HepG2 (cell line): ENCODE data around the gene MCC. TPM values are rescaled to one million over a fixed set of nuclear protein-coding genes. Genes with fewer than 3 reads are reported as not detected.

Source experiments
- ATAC-seq: fragments of 200-7000 bp; cut with Tn5 transposase; 3 replicates; pipeline ENCODE4 v1.9.1; 2020; ENCODE audit warnings: mild to moderate bottlenecking, moderate library complexity
- BruUV-seq: library from RNA; stranded (reverse); fragments of 400-500 nt; replicated peaks from 2 replicates; lab custom pipeline; 2021; lab: Mats Ljungman, UMichigan
- CTCF ChIA-PET: fragments of 300-600 bp; formaldehyde crosslinking; extraction: SDS; loops from one replicate; lab custom pipeline; 2021; ENCODE audit warnings: low total read pairs, inconsistent platforms, low intra/inter-chr PET ratio; lab: Yijun Ruan, JAX
- POLR2A ChIA-PET: fragments of 350-600 bp; sonication (Branson Sonifier 250); formaldehyde crosslinking; loops from one replicate; lab custom pipeline; 2020; ENCODE audit warnings: antibody characterized with exemption, inconsistent platforms; lab: Yijun Ruan, JAX
- DNase-seq: peaks from one replicate; pipeline ENCODE4 v3.0.0-alpha.2; 2015; ENCODE audit warnings: low spot score
- FAIRE-seq: peaks from 3 replicates; lab custom pipeline; 2011; peaks lifted over from hg19 to GRCh38; lab: Jason Lieb, UNC
- H2AFZ ChIP-seq: one replicate; pipeline ENCODE4 v1.6.1; 2011; ENCODE audit warnings: low read length, inconsistent platforms
- H3K27ac ChIP-seq: fragments of 300-600 bp; 3 replicates; pipeline ENCODE4 v1.8.0; 2011; ENCODE audit warnings: mixed run types, mild to moderate bottlenecking, mixed read lengths, low read length, inconsistent platforms; ENCODE audit not compliant: insufficient read depth; ENCODE audit errors: extremely low read length
- H3K27me3 ChIP-seq, 2 experiments: fragments of 200-600 bp in 1 of 2; 2 replicates in 1 of 2; 3 replicates in 1 of 2; pipeline versions ENCODE4 v1.6.0 to v1.8.0; 2011; ENCODE audit warnings: low read length in 2 of 2, mild to moderate bottlenecking in 2 of 2, moderate library complexity in 2 of 2, inconsistent platforms in 1 of 2; ENCODE audit not compliant: insufficient read depth in 2 of 2, control insufficient read depth in 1 of 2
- H3K36me3 ChIP-seq, 2 experiments: fragments of 200-600 bp in 1 of 2; replicated peaks in 1 of 2; 2 replicates in 1 of 2; 3 replicates in 1 of 2; pipeline versions ENCODE4 v1.5.1 to v1.8.0; 2011; ENCODE audit warnings: low read length in 2 of 2, inconsistent platforms in 1 of 2; ENCODE audit not compliant: insufficient read depth in 2 of 2, control insufficient read depth in 1 of 2
- H3K4me1 ChIP-seq: 2 replicates; pipeline ENCODE4 v1.5.1; 2012; ENCODE audit warnings: low read length, inconsistent platforms; ENCODE audit not compliant: insufficient read depth
- H3K4me2 ChIP-seq: 2 replicates; pipeline ENCODE4 v1.6.0; 2011; ENCODE audit warnings: low read depth, low read length, inconsistent platforms
- H3K4me3 ChIP-seq, 3 experiments: fragments of 200-600 bp in 1 of 3; sonication (generic), shearing (Covaris generic) in 1 of 3; replicated peaks in 1 of 3; 2 replicates each; pipeline ENCODE4 v1.5.1; 2011 to 2016; ENCODE audit warnings: low read length in 3 of 3, inconsistent platforms in 2 of 3, low read depth in 2 of 3, mild to moderate bottlenecking in 2 of 3, control low read depth in 1 of 3, mixed read lengths in 1 of 3; ENCODE audit not compliant: insufficient read depth in 1 of 3
- H3K79me2 ChIP-seq: one replicate; pipeline ENCODE4 v1.6.1; 2011; ENCODE audit warnings: low read length, inconsistent platforms; ENCODE audit not compliant: insufficient read depth
- H3K9ac ChIP-seq: 2 replicates; pipeline ENCODE4 v1.6.0; 2011; ENCODE audit warnings: mild to moderate bottlenecking, low read depth, low read length, inconsistent platforms; ENCODE audit not compliant: insufficient read depth
- H3K9me3 ChIP-seq: 2 replicates; pipeline ENCODE4 v1.5.1; 2012; ENCODE audit warnings: mild to moderate bottlenecking, low read length
- H4K20me1 ChIP-seq: 2 replicates; pipeline ENCODE4 v1.6.0; 2011; ENCODE audit warnings: inconsistent platforms, mild to moderate bottlenecking, low read length, moderate library complexity; ENCODE audit not compliant: insufficient read depth
- GFI1 ChIP-seq: sonication (generic); formaldehyde crosslinking; IDR thresholded peaks from 2 replicates; pipeline ENCODE4 v1.5.0; 2020; ENCODE audit warnings: missing genetic modification reagents, mild to moderate bottlenecking, borderline replicate concordance
- HNRNPLL ChIP-seq: fragments of 200-400 bp; formaldehyde crosslinking; IDR thresholded peaks from 2 replicates; pipeline ENCODE4 v1.6.1; 2017; ENCODE audit warnings: mild to moderate bottlenecking, low read depth, low read length; ENCODE audit not compliant: poor library complexity, severe bottlenecking
- HOXA7 ChIP-seq: sonication (generic); formaldehyde crosslinking; IDR thresholded peaks from 2 replicates; pipeline ENCODE4 v1.8.1; 2022; ENCODE audit warnings: mild to moderate bottlenecking, missing genetic modification reagents, moderate library complexity
- KAT2B ChIP-seq: fragments of 150-350 bp; IDR thresholded peaks from 2 replicates; pipeline ENCODE4 v1.6.1; 2014; ENCODE audit warnings: low read depth, low read length, borderline replicate concordance
- KDM3A ChIP-seq: IDR thresholded peaks from 2 replicates; pipeline ENCODE4 v1.6.1; 2018; ENCODE audit warnings: low read depth, missing compliant biosample characterization
- KLF11 ChIP-seq: IDR thresholded peaks from 2 replicates; pipeline ENCODE4 v1.6.1; 2016; ENCODE audit warnings: missing compliant biosample characterization
- MNT ChIP-seq: fragments of 450-650 bp; IDR thresholded peaks from 2 replicates; pipeline ENCODE4 v1.6.1; 2016
- MYNN ChIP-seq: sonication (generic); formaldehyde crosslinking; IDR thresholded peaks from 2 replicates; pipeline ENCODE4 v1.4.0; 2020; ENCODE audit warnings: mild to moderate bottlenecking, low read depth, missing genetic modification reagents
- NONO ChIP-seq, 2 experiments: fragments of 450-650 bp in 1 of 2; sonication (generic) in 1 of 2; formaldehyde crosslinking in 1 of 2; IDR thresholded peaks in 1 of 2; conservative IDR thresholded peaks in 1 of 2; 2 replicates each; pipeline versions ENCODE4 v1.6.1 to v1.8.0; 2017 to 2022; ENCODE audit warnings: mild to moderate bottlenecking in 1 of 2, missing genetic modification reagents in 1 of 2, moderate library complexity in 1 of 2
- NR0B2 ChIP-seq: sonication (generic); formaldehyde crosslinking; IDR thresholded peaks from 2 replicates; pipeline ENCODE4 v1.4.0; 2020; ENCODE audit warnings: mild to moderate bottlenecking, missing genetic modification reagents
- REPIN1 ChIP-seq: sonication (generic); formaldehyde crosslinking; IDR thresholded peaks from 2 replicates; pipeline ENCODE4 v1.8.0; 2022; ENCODE audit warnings: missing genetic modification reagents, low read depth, mild to moderate bottlenecking, borderline replicate concordance
- REXO4 ChIP-seq: sonication (generic); formaldehyde crosslinking; IDR thresholded peaks from 2 replicates; pipeline ENCODE4 v1.8.0; 2022; ENCODE audit warnings: missing genetic modification reagents, mild to moderate bottlenecking, borderline replicate concordance
- RFX5 ChIP-seq: IDR thresholded peaks from 2 replicates; pipeline ENCODE4 v1.6.1; 2011; ENCODE audit warnings: low read depth, low read length, improper control_type of control experiment
- SOX6 ChIP-seq, 2 experiments: fragments of 450-650 bp in 1 of 2; sonication (generic) in 1 of 2; formaldehyde crosslinking in 1 of 2; IDR thresholded peaks; 2 replicates each; pipeline versions ENCODE4 v1.4.0 to v1.6.1; 2017 to 2020; ENCODE audit warnings: antibody characterized with exemption in 1 of 2, mild to moderate bottlenecking in 1 of 2, missing genetic modification reagents in 1 of 2
- SRF ChIP-seq: IDR thresholded peaks from 2 replicates; pipeline ENCODE4 v1.6.1; 2011; ENCODE audit warnings: mild to moderate bottlenecking, low read depth, low read length, moderate library complexity
- ZBTB3 ChIP-seq: sonication (generic); formaldehyde crosslinking; IDR thresholded peaks from 2 replicates; pipeline ENCODE4 v1.4.0; 2020; ENCODE audit warnings: low read depth, mild to moderate bottlenecking, moderate library complexity, missing genetic modification reagents, borderline replicate concordance
- ZKSCAN1 ChIP-seq: fragments of 150-350 bp; IDR thresholded peaks from 2 replicates; pipeline ENCODE4 v1.6.1; 2014; ENCODE audit warnings: low read length
- WGBS: methylation state at CpG from one replicate; pipeline ENCODE4 v1.1.6; 2017; ENCODE audit warnings: low lambda C conversion rate; 5-methylcytosine and 5-hydroxymethylcytosine counted together
- in situ Hi-C: cut with HindIII; loops from 2 replicates; pipeline ENCODE4 v1.10.0; 2017; ENCODE audit warnings: low pct_unique_long_range_greater_than_20kb; ENCODE audit not compliant: extremely low pct_ligation_motif_present
- intact Hi-C: fragments of 100-400 bp; cut with micrococcal nuclease; formaldehyde crosslinking; loops from one replicate; pipeline ENCODE4 v1.10.0; 2022; ENCODE audit not compliant: unreplicated experiment
- polyA plus RNA-seq, 8 experiments: library from polyadenylated mRNA; depleted of rRNA in 3 of 8; stranded (reverse) in 7 of 8; unstranded in 1 of 8; fragments of >200 nt; fragmentation: Illumina TruSeq in 4 of 8; extraction: Trizol in 4 of 8; gene quantifications; 2 replicates each; pipeline versions ENCODE4 v1.2.1 to v1.2.3, GENCODE V29; 2011 to 2016; ENCODE audit warnings: low read depth in 4 of 8, missing spikeins in 1 of 8, mixed read lengths in 1 of 8; ENCODE audit not compliant: insufficient read depth in 1 of 8
- total RNA-seq, 5 experiments: library from RNA; depleted of rRNA; stranded (reverse); fragments of >200 nt; fragmentation: Illumina TruSeq; extraction: Trizol; gene quantifications; 2 replicates each; pipeline ENCODE4 v1.2.3, GENCODE V29; 2016; ENCODE audit warnings: low read depth in 1 of 5
- TF ChIP-seq, protein P1 (sequence below): IDR thresholded peaks from 2 replicates; pipeline ENCODE4 v1.6.1; 2012; ENCODE audit warnings: inconsistent platforms

MCC gene
- total and polyA plus RNA-seq, 2 of the 13 experiments (the other 11 are each of a cell fraction or from before 2014, with no cell fraction given), result 0.55 to 2.4 TPM

GRCh38 chr5:113075019-113075418 lies 413.2 kb downstream of the MCC start:
- POLR2A ChIA-PET, result no interaction called here
- CTCF ChIA-PET, result no interaction called here
- H3K27ac ChIP-seq, result no peak overlapping the region
- no peaks in the 10 kb centered on the region for H3K9me3 ChIP-seq
- FAIRE-seq, result no peak
- no peak for ATAC-seq
- H3K27me3 ChIP-seq, result no peaks in the 10 kb centered on the region
- no peaks in the 10 kb centered on the region for H3K36me3 ChIP-seq
- no peak overlapping the region for H3K9ac ChIP-seq
- H4K20me1 ChIP-seq, result no peaks in the 10 kb centered on the region
- no peak for DNase-seq
- H3K4me2 ChIP-seq, result no peak overlapping the region
- TF ChIP-seq REPIN1 (CRISPR knock-in tag) (no peak), ZKSCAN1 (no peak), RFX5 (no peak), SRF (no peak), REXO4 (CRISPR knock-in tag) (no peak), ZBTB3 (CRISPR knock-in tag) (no peak), MNT (no peak), KLF11 (no peak), HOXA7 (no peak), GFI1 (CRISPR knock-in tag) (no peak), HNRNPLL (no peak), NONO (IDR thresholded peaks at IDR 0.05) (no peak), NONO (CRISPR knock-in tag; conservative IDR thresholded peaks at IDR 0.05) (no peak), SOX6 (IDR thresholded peaks at IDR 0.05) (no peak), SOX6 (CRISPR knock-in tag; IDR thresholded peaks at IDR 0.05) (no peak), KDM3A (no peak), MYNN (CRISPR knock-in tag) (no peak), NR0B2 (CRISPR knock-in tag) (no peak), KAT2B (no peak)
- TF ChIP-seq, protein P1, sequence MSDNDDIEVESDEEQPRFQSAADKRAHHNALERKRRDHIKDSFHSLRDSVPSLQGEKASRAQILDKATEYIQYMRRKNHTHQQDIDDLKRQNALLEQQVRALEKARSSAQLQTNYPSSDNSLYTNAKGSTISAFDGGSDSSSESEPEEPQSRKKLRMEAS, result no peak
- 91% methylated on average over 8 of the region's 21 CpGs for WGBS
- in situ Hi-C loops (no loop called here), intact Hi-C loops (no loop called here)
- H3K4me1 ChIP-seq, result peaks cover 14% of the 10 kb centered on the region
- H3K79me2 ChIP-seq, result no peaks in the 10 kb centered on the region
- H2AFZ ChIP-seq, result no peak overlapping the region
- BruUV-seq, result no TSS peak
- no peak overlapping the region for H3K4me3 ChIP-seq
